TTC549 (cell line): ENCODE results near the gene GLS.

Experiments used
- FAIRE-seq: peaks from 2 replicates; lab custom pipeline; 2012; peaks lifted over from hg19 to GRCh38; lab: Jason Lieb, UNC

GLS gene

GRCh38 chr2:190996338-190996946 is 115.8 kb downstream of the GLS start:
- FAIRE-seq: no peak

DNA sequence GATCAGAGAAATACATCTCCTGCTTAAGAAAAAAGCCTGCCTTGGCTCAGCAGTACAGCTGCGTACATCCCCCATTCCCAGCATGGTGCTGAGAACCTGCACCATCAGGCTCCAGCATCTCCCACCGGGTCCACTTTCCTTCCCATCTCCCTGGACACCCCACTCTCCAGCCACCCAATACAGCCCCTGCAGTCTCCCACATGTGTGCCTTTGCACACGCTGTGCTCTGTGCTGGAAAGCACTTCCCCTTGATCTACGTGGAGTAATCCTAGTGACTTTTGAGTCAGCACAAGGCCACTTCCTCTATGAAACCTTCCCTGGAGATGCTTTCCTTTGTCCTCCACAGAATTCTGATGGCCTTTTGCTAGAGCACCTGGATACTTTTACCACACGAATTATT is 116.3 kb downstream of the GLS start:
- no peak for FAIRE-seq

- no peak for FAIRE-seq
Observed at GRCh38 chr2:190997526-190998113, 117.0 kb downstream of the GLS start.

- FAIRE-seq: no peak
Observed at GRCh38 chr2:190999058-190999457, 118.4 kb downstream of the GLS start.

GRCh38 chr2:190999949-191000665 is 119.5 kb downstream of the GLS start:
- no peak for FAIRE-seq

DNA sequence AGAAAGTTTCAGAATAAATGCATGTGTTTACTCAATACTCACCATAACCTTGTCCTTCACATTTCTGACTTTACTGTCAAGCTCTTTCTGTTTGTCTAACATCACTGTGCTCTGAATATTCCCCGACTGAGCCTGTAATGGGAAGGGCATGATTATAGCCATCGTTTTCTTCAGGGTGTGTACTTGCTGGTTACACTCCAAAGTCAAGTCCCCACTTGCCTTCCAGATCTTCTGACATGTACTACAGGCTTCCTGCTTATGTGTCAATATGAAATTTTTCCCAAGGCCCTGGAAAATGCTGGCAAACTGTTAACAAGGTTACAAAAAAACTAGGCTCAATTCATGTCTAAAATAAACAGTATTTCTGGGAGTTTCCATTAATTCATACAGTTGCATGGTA is 120.4 kb downstream of the GLS start:
- FAIRE-seq: no peak

DNA sequence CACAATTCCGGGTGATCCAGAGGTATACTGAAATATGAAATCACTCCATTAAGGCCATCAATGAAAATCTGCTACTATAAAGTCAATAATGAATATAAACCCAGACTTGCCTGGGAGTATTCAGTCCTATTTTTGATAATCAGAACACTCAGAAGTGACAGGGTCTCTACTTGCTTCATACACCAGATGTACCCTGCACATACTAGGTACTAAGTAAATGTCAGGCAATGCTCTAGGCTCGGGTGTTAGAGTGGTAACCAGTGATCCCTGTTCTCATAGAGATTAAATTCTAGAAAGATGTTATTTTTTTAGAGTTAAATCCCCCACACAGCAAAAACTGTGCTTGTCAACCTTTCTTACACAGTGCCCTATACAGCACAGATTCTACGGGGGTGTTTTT is 121.0 kb downstream of the GLS start:
- FAIRE-seq: no peak

DNA sequence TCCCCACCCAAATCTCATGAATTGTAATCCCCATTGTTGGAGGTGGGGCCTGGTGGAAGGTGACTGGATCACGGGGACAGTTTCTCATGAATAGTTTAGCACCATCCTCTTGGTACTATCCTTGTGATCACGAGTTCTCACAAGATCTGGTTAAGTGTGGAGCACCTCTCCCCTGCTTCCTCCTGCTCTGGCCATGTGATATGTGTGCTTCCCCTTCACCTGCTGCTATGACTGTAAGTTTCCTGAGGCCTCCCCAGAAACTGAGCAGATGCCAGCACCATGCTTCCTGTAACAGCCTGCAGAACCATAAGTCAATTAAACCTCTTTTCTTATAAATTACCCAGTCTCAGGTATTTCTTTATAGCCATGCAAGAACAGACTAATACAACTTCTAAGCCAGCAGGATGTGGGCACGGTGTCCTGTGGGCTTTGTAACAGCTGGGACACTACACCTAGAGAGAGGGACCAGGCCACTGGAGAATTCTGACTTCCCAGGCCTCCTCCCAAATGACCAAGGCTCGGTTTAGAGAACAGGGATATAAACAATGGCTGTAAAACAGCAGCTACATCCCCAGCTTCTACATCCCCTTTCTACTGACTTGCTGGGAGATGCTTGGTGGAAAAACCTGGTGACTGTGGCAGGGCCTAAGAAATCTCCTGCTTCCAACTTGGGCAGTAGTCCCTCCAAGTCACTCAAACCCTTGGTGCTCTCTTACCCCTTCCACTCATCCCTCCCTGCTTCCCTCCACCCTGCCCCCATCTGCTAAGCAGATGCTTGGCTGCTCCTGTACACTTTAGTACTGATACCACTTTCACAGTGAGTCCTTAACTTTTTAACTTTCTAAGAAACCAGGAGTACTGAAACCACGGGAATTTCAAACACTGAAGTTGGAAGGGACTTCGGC is 123.0 kb downstream of the GLS start:
- no peak for FAIRE-seq

- no peak for FAIRE-seq
Observed at GRCh38 chr2:191006297-191006696, 125.7 kb downstream of the GLS start.

GRCh38 chr2:191006997-191007783 is 126.6 kb downstream of the GLS start:
- no peak for FAIRE-seq

GRCh38 chr2:191008286-191008685 is 127.7 kb downstream of the GLS start:
- FAIRE-seq: no peak

DNA sequence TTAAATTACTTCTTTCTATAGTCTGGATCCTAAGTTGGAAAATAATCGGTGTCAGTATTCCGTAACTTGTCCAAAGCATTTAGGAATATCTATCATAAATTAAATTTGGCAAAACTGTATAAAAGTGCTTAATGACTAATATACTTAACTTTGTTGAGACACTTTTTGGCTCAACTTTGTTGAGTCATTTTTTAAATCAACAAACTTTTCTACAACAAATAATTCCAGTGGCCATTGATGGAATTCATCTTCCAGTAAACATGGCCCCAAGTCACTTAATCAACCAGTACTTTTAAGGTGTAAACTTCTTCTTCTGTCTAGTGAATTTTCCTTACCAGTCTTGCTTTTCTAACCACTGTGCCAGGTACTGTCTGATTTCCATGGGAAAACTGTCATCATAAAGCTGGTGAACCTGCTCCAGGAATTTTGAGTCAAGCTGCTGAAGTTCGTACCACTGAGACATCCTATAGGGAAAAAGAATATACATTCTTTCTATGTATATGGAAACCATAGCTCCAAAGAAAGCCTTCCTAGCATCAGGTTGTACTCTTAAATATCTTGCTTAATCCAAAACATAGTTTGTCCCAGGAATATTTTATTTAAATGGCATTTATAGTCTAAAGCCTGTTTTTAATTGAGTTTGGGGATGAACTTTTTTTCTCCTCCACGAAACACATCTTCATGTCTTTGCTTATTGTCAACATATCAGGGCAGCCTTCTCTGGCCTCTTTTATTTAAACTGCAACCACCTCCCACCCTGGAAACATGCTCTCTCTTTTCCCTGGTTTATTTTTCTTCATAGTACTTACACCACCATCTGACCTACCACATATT is 129.1 kb downstream of the GLS start:
- FAIRE-seq: no peak

GRCh38 chr2:191010887-191011885 is 130.6 kb downstream of the GLS start:
- no peak for FAIRE-seq

GRCh38 chr2:191012346-191012745 is 131.7 kb downstream of the GLS start:
- no peak for FAIRE-seq

- no peak for FAIRE-seq
Observed at GRCh38 chr2:191012845-191013681, 132.4 kb downstream of the GLS start.

- FAIRE-seq: no peak
Observed at GRCh38 chr2:191013682-191013931, 133.0 kb downstream of the GLS start.

- FAIRE-seq: no peak
Observed at GRCh38 chr2:191013932-191014652, 133.5 kb downstream of the GLS start, which contains the start of gene STAT1. Gene STAT1, minus strand, starts transcription at chr2:191014171. Its CDS starts 4,168 bp downstream, at chr2:191010003.

GRCh38 chr2:191014653-191015020 is 134.0 kb downstream of the GLS start:
- no peak for FAIRE-seq
